ACC112 (cell line): Measurements from ENCODE around the gene EFCAB6.

Source experiments
- H2AFZ ChIP-seq: fragments of 200-600 bp; sonication (generic); one replicate; pipeline ENCODE4 v1.6.0; 2017; ENCODE audit warnings: antibody characterized with exemption, low read length; ENCODE audit not compliant: unreplicated experiment
- H3K27ac ChIP-seq: fragments of 200-600 bp; sonication (generic); 2 replicates; pipeline ENCODE4 v1.5.1; 2014; ENCODE audit warnings: low read depth, mild to moderate bottlenecking, antibody characterized with exemption, low read length, moderate library complexity
- H3K27me3 ChIP-seq: fragments of 200-600 bp; sonication (generic); 2 replicates; pipeline ENCODE4 v1.6.1; 2014; ENCODE audit warnings: mild to moderate bottlenecking, antibody characterized with exemption, low read length, moderate library complexity, mixed read lengths; ENCODE audit not compliant: insufficient read depth
- H3K36me3 ChIP-seq: fragments of 200-600 bp; sonication (generic); 2 replicates; pipeline ENCODE4 v1.6.1; 2016; ENCODE audit warnings: mild to moderate bottlenecking, antibody characterized with exemption, low read length, moderate library complexity, mixed read lengths; ENCODE audit not compliant: insufficient read depth
- H3K4me1 ChIP-seq: fragments of 200-600 bp; sonication (generic); one replicate; pipeline ENCODE4 v1.6.1; 2016; ENCODE audit warnings: low read length, mixed read lengths; ENCODE audit not compliant: insufficient read depth, unreplicated experiment, control insufficient read depth
- H3K4me3 ChIP-seq: fragments of 200-600 bp; sonication (generic); 2 replicates; pipeline ENCODE4 v1.5.1; 2014; ENCODE audit warnings: mild to moderate bottlenecking, low read depth, low read length
- H3K79me2 ChIP-seq: fragments of 200-600 bp; sonication (generic); one replicate; pipeline ENCODE4 v1.6.0; 2016; ENCODE audit warnings: low read length; ENCODE audit not compliant: control insufficient read depth, unreplicated experiment, insufficient read depth

EFCAB6 gene

DNA sequence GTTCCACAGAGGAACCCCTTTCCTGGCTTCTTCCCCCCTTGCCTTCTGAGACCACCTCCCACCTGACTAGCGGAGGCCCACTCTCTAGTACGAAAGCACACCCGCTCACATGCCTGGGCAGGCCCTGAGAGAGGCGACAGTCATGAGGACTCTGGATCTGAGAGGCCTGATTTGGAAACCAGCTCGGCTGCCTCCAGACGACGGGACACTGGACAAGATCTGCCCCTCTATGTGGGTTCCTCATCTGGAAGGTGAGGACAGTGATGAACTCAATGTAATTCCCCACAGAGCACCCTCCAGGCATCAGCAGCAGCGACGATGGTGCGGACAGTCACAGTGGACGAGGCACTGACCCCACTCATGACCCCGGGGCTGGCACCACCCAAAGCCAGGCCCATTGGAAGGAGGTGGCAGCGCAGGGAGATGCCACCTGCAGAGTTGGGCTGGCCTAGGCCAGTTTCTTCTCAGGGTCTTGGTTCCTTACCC, 42.7 kb upstream of the EFCAB6 start:
- H3K27me3 ChIP-seq = no peaks in the 10 kb centered on the region
- no peak overlapping the region for H3K4me3 ChIP-seq
- H3K4me1 ChIP-seq = no peaks in the 10 kb centered on the region
- H3K27ac ChIP-seq = no peak overlapping the region
- H2AFZ ChIP-seq = no peak overlapping the region
- no peaks in the 10 kb centered on the region for H3K36me3 ChIP-seq
- H3K79me2 ChIP-seq = peaks cover 13% of the 10 kb centered on the region

DNA sequence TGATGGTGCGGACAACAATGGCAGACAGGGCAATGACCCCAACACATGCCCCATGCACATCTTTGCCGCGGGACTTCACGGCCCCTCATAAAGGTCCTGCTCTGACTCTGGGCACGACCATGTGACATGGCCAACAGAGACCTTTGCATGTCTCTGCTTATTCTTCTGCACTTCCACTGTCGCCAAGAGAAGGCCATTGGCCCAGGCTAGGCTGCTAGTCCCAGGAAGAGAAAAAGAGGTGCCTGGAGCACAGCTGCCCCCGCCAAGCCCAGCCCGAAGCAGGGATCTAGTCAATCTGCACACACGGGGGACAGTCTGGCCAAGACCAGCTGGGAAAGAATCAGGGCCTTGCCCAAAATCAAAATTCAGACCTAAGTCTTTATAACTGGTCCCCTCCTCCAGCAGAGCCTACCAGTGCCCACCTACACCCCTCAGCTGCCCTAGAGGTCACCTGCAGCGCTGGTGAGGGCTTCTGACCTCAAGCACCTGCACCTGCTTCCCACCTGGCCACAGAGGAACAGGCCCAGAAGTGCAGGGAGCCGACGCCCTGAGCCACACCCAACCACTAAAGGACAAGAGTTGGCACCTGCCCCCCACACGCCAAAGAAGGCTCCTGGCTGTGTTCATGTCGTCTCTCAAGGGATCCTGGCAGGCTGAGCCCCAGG, 42.1 kb upstream of the EFCAB6 start:
- Histone ChIP-seq H2AFZ (no peak overlapping the region), H3K27ac (no peak overlapping the region), H3K4me3 (no peak overlapping the region), H3K36me3 (no peaks in the 10 kb centered on the region), H3K4me1 (no peaks in the 10 kb centered on the region), H3K27me3 (no peaks in the 10 kb centered on the region), H3K79me2 (peaks cover 8% of the 10 kb centered on the region)

DNA sequence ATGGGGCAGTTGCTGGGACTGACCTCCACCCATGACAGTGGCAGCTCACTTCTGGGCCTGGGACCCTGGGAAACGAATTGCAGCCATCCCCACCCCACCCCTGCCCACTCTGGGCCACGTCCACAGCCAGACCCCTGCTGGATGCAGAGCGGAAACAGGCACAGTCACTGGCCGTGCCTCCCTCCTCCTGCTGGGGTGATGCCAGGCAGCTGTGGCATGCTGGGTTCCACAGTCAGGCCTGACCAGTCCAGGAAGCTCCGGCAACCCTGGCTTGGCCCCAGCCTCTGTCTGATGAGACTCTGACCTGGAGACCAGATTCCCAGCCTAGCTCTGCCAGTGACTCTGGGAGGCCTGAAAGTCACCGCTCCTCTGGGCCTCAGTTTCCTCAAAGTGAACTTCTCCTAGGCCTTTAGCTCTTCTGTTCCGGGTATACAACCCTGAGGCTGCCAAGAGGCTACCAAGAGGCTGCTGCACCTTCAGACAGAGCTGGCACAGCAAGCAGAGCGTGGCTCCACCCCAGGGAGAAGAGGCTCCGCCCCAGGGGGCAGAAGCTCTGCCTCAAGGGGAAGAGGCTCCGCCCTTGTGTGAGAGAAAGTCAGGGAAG, 41.3 kb upstream of the EFCAB6 start:
- Histone ChIP-seq H3K79me2 (peaks cover 2% of the 10 kb centered on the region), H3K4me3 (no peak overlapping the region), H2AFZ (no peak overlapping the region), H3K4me1 (no peaks in the 10 kb centered on the region), H3K27ac (no peak overlapping the region), H3K36me3 (no peaks in the 10 kb centered on the region), H3K27me3 (no peaks in the 10 kb centered on the region)

DNA sequence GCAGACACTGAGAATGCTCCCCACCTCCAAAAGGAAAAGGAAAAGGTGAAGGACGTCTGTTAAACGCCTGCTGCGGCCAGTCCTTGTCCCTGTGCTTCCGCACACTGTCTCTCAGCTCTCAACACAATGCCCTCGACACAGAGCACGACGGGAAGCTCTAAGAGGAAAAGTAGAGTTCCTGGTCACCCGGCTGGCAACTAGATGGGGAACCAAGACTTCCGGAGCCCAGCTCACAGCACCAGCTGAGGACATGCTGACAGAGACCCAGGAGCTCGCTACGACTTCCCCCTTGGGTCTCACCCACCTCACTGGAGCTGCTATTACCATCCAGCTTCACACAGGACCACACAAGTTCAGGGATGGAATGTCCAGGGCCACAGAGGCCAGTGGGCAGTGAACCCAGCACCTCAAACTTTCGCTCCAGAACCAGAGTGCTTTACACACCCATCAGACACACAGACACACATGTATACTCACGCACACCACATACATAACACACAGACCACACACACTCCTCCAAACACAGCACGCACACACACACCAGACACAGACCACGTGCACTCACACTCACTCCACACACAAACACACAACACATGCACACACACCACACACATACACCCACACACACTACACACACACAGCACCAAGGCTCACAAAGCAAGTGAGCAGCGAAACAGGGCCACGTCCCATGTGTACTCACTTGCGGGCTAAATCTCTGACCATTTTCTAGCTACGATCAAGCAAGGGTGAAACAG, 40.6 kb upstream of the EFCAB6 start:
- Histone ChIP-seq H3K36me3 (no peaks in the 10 kb centered on the region), H3K4me3 (no peak overlapping the region), H3K79me2 (peaks cover 2% of the 10 kb centered on the region), H3K4me1 (no peaks in the 10 kb centered on the region), H2AFZ (no peak overlapping the region), H3K27ac (no peak overlapping the region), H3K27me3 (no peaks in the 10 kb centered on the region)

DNA sequence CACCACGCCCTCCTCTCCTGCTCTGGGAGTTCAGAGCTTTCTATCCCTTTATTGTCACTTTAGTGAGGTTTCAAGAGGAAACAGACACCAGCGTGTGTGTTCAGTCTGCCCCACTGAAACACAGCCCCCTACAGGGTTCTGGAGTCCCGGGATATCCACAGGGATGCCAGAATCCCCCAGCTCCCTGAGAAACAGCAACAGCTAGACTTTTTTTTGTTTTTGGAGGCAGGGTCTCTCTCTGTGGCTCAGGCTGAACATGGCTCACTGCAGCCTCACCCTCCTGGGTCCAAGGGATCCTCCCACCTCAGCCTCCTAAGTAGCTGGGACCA, 39.8 kb upstream of the EFCAB6 start:
- Histone ChIP-seq H3K79me2 (peaks cover 2% of the 10 kb centered on the region), H3K27ac (no peak overlapping the region), H3K36me3 (no peaks in the 10 kb centered on the region), H3K4me1 (no peaks in the 10 kb centered on the region), H2AFZ (no peak overlapping the region), H3K4me3 (no peak overlapping the region), H3K27me3 (no peaks in the 10 kb centered on the region)

DNA sequence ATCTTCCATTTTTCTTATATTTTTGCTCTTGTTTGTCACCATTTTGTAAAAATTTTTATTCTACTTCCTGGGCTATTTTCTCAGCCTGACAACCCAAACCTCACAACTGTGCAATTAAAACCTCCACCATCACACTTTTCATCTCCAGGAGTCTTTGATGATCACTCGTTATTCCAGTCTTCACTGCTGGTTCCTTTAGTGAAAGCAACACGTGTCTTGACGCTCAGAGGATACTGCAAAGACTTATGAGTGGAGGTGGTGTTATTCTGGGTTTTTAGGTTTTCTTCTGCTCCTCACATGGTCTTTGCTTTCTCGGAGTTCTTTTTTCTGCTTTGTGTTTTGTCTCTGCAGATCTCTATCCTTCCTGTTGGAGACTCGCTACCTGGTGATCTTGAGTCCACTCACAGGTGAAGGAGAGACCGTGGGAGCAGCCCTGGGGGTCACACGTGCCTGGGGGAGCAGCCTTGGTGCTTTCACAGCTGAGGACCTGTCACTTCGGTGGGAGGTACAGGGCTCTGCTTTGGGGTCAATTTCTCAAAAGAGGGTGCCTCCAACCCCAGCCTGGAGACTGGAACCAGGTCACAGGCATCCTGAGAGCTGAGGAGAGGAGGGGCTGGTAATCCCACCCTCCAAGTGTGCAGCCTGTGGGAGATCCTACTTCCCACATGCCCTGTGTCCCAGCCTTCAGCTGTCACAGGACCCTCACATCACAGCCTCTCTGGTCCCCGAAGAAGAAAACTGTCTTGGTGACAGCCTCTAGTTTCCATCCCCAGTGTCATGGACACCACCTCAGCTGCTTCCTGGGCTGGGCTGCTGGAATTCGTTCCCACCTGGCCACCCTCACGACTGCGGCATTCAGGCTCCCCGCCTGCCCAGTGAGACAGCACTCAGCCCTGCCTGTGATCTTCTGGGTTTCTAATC, 39.2 kb upstream of the EFCAB6 start:
- no peaks in the 10 kb centered on the region for H3K27me3 ChIP-seq
- no peak overlapping the region for H3K27ac ChIP-seq
- no peaks in the 10 kb centered on the region for H3K36me3 ChIP-seq
- no peak overlapping the region for H2AFZ ChIP-seq
- H3K4me3 ChIP-seq = no peak overlapping the region
- no peaks in the 10 kb centered on the region for H3K4me1 ChIP-seq
- H3K79me2 ChIP-seq = peaks cover 2% of the 10 kb centered on the region

DNA sequence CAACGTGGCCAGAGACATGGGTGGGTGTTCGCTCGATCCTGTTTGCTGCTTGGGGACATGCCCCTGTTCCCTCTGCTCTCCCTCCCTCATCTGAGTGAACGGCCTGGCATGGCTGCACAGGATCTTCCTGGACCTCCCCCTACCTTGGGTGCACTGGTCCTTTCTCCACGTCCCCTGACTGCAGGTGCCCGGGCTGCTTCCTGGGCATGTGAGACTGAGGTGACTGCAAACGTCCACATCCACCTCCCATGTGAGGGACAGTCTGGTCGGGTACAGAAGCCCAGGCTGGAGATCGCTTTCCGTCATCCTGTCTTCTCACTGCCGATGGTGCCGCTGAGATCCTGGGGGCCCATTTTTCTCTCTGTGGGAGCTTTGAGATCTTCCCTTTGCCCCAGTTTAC, 38.4 kb upstream of the EFCAB6 start:
- H3K27ac ChIP-seq = no peak overlapping the region
- H3K4me3 ChIP-seq = no peak overlapping the region
- no peaks in the 10 kb centered on the region for H3K4me1 ChIP-seq
- H3K27me3 ChIP-seq = no peaks in the 10 kb centered on the region
- H3K36me3 ChIP-seq = no peaks in the 10 kb centered on the region
- H2AFZ ChIP-seq = no peak overlapping the region
- peaks cover under 1% of the 10 kb centered on the region for H3K79me2 ChIP-seq

DNA sequence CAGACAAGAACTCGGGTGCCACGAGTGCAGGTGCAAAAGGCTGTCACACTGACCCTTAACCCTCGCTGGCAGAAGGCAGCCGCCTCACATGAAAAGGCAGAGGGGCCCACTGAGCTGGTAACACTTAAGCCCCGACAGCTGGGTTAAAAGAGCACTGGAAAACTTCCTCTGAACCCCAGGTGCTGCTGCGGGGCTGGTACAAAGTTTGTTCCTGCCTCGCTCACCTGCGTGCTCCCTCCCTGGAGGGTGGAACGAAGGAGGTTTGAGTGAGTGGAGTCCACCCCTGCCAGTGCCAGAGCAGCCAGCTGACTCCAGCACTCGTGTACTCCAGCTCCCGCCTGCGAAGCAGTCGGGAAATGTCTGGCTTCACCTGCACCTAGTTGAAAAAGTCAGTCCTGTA, 37.6 kb upstream of the EFCAB6 start:
- H3K36me3 ChIP-seq = no peaks in the 10 kb centered on the region
- H3K4me3 ChIP-seq = no peak overlapping the region
- no peak overlapping the region for H3K27ac ChIP-seq
- no peaks in the 10 kb centered on the region for H3K79me2 ChIP-seq
- no peaks in the 10 kb centered on the region for H3K27me3 ChIP-seq
- H3K4me1 ChIP-seq = no peaks in the 10 kb centered on the region
- no peak overlapping the region for H2AFZ ChIP-seq

DNA sequence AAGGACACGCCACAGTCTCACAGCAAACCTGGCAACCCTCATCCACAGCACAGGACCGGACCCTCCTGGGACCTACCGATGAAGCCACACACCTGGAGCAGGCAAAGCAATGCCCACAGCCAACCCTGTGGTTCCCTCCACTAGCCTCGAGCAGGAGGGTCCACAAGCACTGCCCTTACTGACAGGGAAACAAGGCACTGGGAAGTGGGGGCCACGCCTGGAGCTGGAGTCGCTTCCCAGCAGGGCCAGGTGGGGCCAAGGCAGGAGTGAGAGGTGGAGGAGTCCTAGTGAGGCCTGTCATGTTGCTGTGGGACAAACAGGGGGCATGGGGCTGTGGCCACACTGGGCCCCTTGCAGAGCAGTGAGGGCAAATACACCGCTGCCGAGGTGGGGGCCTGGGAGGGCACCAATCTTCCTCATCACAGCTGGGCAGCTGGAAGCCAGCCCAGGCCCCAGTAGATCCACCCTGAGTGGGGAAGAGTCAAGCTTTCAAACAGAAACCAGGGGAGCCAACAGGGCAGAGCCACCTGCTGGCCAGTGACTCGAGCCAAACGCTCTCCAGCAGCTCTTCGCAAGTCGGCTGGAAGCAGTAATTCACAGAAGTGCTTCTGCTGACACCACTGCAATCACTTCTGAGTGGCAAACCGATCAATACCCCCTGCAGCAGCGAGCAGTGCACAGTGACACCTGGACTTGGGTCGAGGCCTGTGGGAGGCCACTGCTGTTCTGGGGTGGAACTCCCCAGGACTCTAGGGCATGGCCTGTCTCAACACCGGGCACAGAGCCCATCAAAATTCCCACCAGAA, 36.5 kb upstream of the EFCAB6 start:
- Histone ChIP-seq H3K4me3 (no peak overlapping the region), H3K27ac (no peak overlapping the region), H3K27me3 (no peaks in the 10 kb centered on the region), H3K4me1 (no peaks in the 10 kb centered on the region), H3K79me2 (no peaks in the 10 kb centered on the region), H2AFZ (no peak overlapping the region), H3K36me3 (no peaks in the 10 kb centered on the region)
